CD14-positive monocyte (primary cell): ENCODE data around the gene PLD1. TPM values are rescaled to one million over a fixed set of nuclear protein-coding genes. Genes with fewer than 3 reads are reported as not detected.
A peak's percentile ranks its signal among the peaks of the same experiment; 100 is the strongest.

Source experiments
- DNase-seq, 3 donors: peaks; one replicate each; pipeline ENCODE4 v3.0.0-alpha.2; 2011 to 2022
- H2AFZ ChIP-seq: 2 replicates; pipeline ENCODE4 v1.6.0; 2012; ENCODE audit warnings: mild to moderate bottlenecking, low read depth, low read length, inconsistent platforms; ENCODE audit not compliant: insufficient read depth, poor library complexity, severe bottlenecking
- H3K27ac ChIP-seq, 2 donors: 1 replicate in 1 of 2; 2 replicates in 1 of 2; pipeline ENCODE4 v1.5.1; 2012 to 2013; ENCODE audit warnings: low read length in 2 of 2, control low read depth in 1 of 2, inconsistent platforms in 1 of 2, low read depth in 1 of 2, mild to moderate bottlenecking in 1 of 2
- H3K27me3 ChIP-seq, 2 donors: one replicate each; pipeline versions ENCODE4 v1.6.0 to v1.6.1; 2011 to 2013; ENCODE audit warnings: low read length in 2 of 2; ENCODE audit not compliant: control insufficient read depth in 2 of 2, insufficient read depth in 2 of 2
- H3K36me3 ChIP-seq, 2 donors: replicated peaks in 1 of 2; 1 replicate in 1 of 2; 2 replicates in 1 of 2; pipeline versions ENCODE4 v1.5.1 to v1.6.1; 2012 to 2013; ENCODE audit warnings: low read length in 2 of 2, control low read depth in 1 of 2, inconsistent platforms in 1 of 2, mild to moderate bottlenecking in 1 of 2; ENCODE audit not compliant: insufficient read depth in 2 of 2, control insufficient read depth in 1 of 2
- H3K4me1 ChIP-seq, 2 donors: 1 replicate in 1 of 2; 2 replicates in 1 of 2; pipeline versions ENCODE4 v1.5.1 to v1.6.1; 2012 to 2013; ENCODE audit warnings: low read length in 2 of 2, control low read depth in 1 of 2, inconsistent platforms in 1 of 2, mild to moderate bottlenecking in 1 of 2, moderate library complexity in 1 of 2; ENCODE audit not compliant: insufficient read depth in 2 of 2, control insufficient read depth in 1 of 2
- H3K4me2 ChIP-seq: replicated peaks from 2 replicates; pipeline ENCODE3; 2012; ENCODE audit warnings: low read length, moderate library complexity, mild to moderate bottlenecking; ENCODE audit not compliant: poor library complexity, severe bottlenecking; ENCODE audit errors: extremely low read depth
- H3K4me3 ChIP-seq, 3 experiments: fragments of 200-600 bp in 1 of 3; sonication (generic) in 1 of 3; replicated peaks in 1 of 3; 1 replicate in 2 of 3; 2 replicates in 1 of 3; pipeline ENCODE4 v1.5.1; 2011 to 2013; ENCODE audit warnings: low read length in 3 of 3, mild to moderate bottlenecking in 3 of 3, control low read depth in 2 of 3, low read depth in 2 of 3, inconsistent platforms in 1 of 3, moderate library complexity in 1 of 3
- H3K79me2 ChIP-seq: 2 replicates; pipeline ENCODE4 v1.6.0; 2012; ENCODE audit warnings: mild to moderate bottlenecking, control low read depth, inconsistent platforms, low read length, moderate library complexity; ENCODE audit not compliant: insufficient read depth
- H3K9ac ChIP-seq: 2 replicates; pipeline ENCODE4 v1.6.0; 2017; ENCODE audit warnings: low read length, mild to moderate bottlenecking; ENCODE audit not compliant: insufficient read depth, poor library complexity, severe bottlenecking
- H3K9me3 ChIP-seq, 2 donors: replicated peaks in 1 of 2; 1 replicate in 1 of 2; 2 replicates in 1 of 2; pipeline versions ENCODE4 v1.5.1 to v1.6.1; 2012 to 2013; ENCODE audit warnings: low read length in 2 of 2, control low read depth in 1 of 2; ENCODE audit not compliant: control insufficient read depth in 1 of 2, insufficient read depth in 1 of 2
- H4K20me1 ChIP-seq: 2 replicates; pipeline ENCODE4 v1.6.0; 2012; ENCODE audit warnings: mild to moderate bottlenecking, low read length, control low read depth, moderate library complexity; ENCODE audit not compliant: insufficient read depth
- H3K27ac Mint-ChIP-seq, 7 donors: one replicate each; pipeline ENCODE4 v1.8.0; 2020; ENCODE audit warnings: mild to moderate bottlenecking in 7 of 7, mixed read lengths in 7 of 7, moderate library complexity in 6 of 7, inconsistent platforms in 2 of 7
- H3K27me3 Mint-ChIP-seq, 3 donors: one replicate each; pipeline ENCODE4 v1.8.0; 2021 to 2022; ENCODE audit warnings: low read depth in 3 of 3, mild to moderate bottlenecking in 3 of 3, mixed read lengths in 3 of 3, moderate library complexity in 3 of 3, inconsistent platforms in 1 of 3
- H3K36me3 Mint-ChIP-seq, 2 donors: one replicate each; pipeline ENCODE4 v1.8.0; 2020; ENCODE audit warnings: mixed read lengths in 2 of 2, inconsistent platforms in 1 of 2, mild to moderate bottlenecking in 1 of 2
- H3K4me1 Mint-ChIP-seq: one replicate; pipeline ENCODE4 v1.8.0; 2020; ENCODE audit warnings: mild to moderate bottlenecking, mixed read lengths
- H3K4me3 Mint-ChIP-seq, 2 donors: one replicate each; pipeline ENCODE4 v1.8.0; 2020; ENCODE audit warnings: mild to moderate bottlenecking in 2 of 2, mixed read lengths in 2 of 2, moderate library complexity in 1 of 2
- H3K9me3 Mint-ChIP-seq, 7 donors: one replicate each; pipeline ENCODE4 v1.8.0; 2020 to 2022; ENCODE audit warnings: mixed read lengths in 7 of 7, mild to moderate bottlenecking in 6 of 7, moderate library complexity in 6 of 7, inconsistent platforms in 2 of 7
- WGBS: methylation state at CpG from one replicate; pipeline ENCODE4 v1.1.5; 2013; ENCODE audit warnings: missing lambda C conversion rate; ENCODE audit not compliant: insufficient coverage; 5-methylcytosine and 5-hydroxymethylcytosine counted together
- intact Hi-C, 2 donors: fragments of 100-400 bp; cut with micrococcal nuclease; formaldehyde crosslinking; loops; one replicate each; pipeline versions ENCODE4 v1.15.0 to v1.15.1; 2023
- polyA plus RNA-seq, 3 donors: library from polyadenylated mRNA; depleted of rRNA in 1 of 3; unstranded in 2 of 3; stranded (reverse) in 1 of 3; fragments of 300-500 nt in 2 of 3; fragments of >200 nt in 1 of 3; fragmentation: Illumina TruSeq in 2 of 3; gene quantifications; 1 replicate in 2 of 3; 2 replicates in 1 of 3; pipeline ENCODE4 v1.2.3, GENCODE V29; 2012 to 2021
- TF ChIP-seq, protein P1 (sequence below): fragments of 200-600 bp; IDR thresholded peaks from one replicate; pipeline ENCODE4 v1.8.0; 2022; ENCODE audit warnings: antibody characterized with exemption, mild to moderate bottlenecking

The PLD1 gene
- polyA plus RNA-seq, 3 donors = 5.1 to 7.9 (median 5.8) TPM

DNA sequence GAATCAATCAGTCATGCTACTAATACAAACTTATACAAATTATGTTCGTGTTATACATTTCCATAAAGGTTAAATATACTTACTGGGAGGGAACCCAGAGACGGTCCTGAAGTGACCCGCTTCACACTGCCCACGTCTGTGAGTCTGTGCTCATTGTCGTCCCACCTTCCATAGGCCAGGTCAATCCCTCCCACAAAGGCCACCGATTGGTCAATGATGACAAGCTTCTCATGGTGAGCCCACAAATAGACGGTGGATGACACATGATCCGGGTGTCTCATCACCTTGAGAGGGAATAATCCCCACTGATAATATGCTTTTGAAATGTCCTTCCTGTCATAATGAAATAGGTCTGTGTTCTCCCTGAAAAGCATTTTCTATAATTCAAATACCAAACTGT is 121.7 kb downstream of the PLD1 start:
- H3K27ac ChIP-seq = no peak overlapping the region
- H3K36me3 ChIP-seq = peaks cover 36 to 77% of the 10 kb centered on the region in 2 donors
- Mint-ChIP-seq H3K9me3 (no peaks in the 10 kb centered on the region), H3K27me3 (no peaks in the 10 kb centered on the region), H3K4me1 (peaks cover 22% of the 10 kb centered on the region), H3K4me3 (no peak overlapping the region), H3K36me3 (peaks cover 49 to 69% of the 10 kb centered on the region in 2 donors), H3K27ac (peak overlapping the region in 1 of 7 donors; percentile 69)
- H3K4me1 ChIP-seq = peaks cover 10 to 22% of the 10 kb centered on the region in 2 donors
- no peaks in the 10 kb centered on the region for H3K9me3 ChIP-seq
- H3K27me3 ChIP-seq = no peaks in the 10 kb centered on the region
- H3K4me3 ChIP-seq = no peak overlapping the region
- TF ChIP-seq, protein P1, sequence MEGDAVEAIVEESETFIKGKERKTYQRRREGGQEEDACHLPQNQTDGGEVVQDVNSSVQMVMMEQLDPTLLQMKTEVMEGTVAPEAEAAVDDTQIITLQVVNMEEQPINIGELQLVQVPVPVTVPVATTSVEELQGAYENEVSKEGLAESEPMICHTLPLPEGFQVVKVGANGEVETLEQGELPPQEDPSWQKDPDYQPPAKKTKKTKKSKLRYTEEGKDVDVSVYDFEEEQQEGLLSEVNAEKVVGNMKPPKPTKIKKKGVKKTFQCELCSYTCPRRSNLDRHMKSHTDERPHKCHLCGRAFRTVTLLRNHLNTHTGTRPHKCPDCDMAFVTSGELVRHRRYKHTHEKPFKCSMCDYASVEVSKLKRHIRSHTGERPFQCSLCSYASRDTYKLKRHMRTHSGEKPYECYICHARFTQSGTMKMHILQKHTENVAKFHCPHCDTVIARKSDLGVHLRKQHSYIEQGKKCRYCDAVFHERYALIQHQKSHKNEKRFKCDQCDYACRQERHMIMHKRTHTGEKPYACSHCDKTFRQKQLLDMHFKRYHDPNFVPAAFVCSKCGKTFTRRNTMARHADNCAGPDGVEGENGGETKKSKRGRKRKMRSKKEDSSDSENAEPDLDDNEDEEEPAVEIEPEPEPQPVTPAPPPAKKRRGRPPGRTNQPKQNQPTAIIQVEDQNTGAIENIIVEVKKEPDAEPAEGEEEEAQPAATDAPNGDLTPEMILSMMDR = no peak
- H2AFZ ChIP-seq = no peak overlapping the region
- DNase-seq = no peak
- WGBS = 100% methylated on average over 5 of the region's 8 CpGs
- H4K20me1 ChIP-seq = no peaks in the 10 kb centered on the region
- no peak overlapping the region for H3K4me2 ChIP-seq
- H3K9ac ChIP-seq = no peak overlapping the region
- intact Hi-C loops = no loop called here
- no peaks in the 10 kb centered on the region for H3K79me2 ChIP-seq

DNA sequence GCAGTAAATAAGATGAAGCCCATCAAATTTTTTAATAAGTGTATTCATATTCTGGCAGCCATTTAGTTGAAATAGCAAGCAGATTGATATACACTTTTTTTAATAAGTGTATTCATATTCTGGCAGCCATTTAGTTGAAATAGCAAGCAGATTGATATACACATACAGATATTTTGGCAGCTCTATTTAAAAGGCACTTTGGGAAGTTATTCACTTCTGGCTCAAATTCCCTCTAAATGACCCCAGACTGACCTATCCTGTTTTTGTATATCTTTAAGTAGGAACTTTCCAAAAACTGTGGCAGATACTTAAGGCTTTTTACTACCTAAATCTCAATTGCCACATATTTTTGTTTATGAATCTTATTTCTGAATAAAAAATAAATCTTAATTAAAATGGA is 122.3 kb downstream of the PLD1 start:
- Histone ChIP-seq H3K9me3 (no peaks in the 10 kb centered on the region), H3K79me2 (no peaks in the 10 kb centered on the region), H3K4me2 (no peak overlapping the region), H3K4me3 (no peak overlapping the region), H3K27ac (no peak overlapping the region), H2AFZ (no peak overlapping the region), H4K20me1 (no peaks in the 10 kb centered on the region), H3K36me3 (peaks cover 35 to 76% of the 10 kb centered on the region in 2 donors), H3K9ac (no peak overlapping the region), H3K4me1 (peaks cover 10 to 22% of the 10 kb centered on the region in 2 donors), H3K27me3 (no peaks in the 10 kb centered on the region)
- no peak overlapping the region for H3K4me3 Mint-ChIP-seq
- H3K9me3 Mint-ChIP-seq = no peaks in the 10 kb centered on the region
- intact Hi-C loops = no loop called here
- no peak for DNase-seq
- TF ChIP-seq, protein P1 = no peak
- no peak overlapping the region for H3K27ac Mint-ChIP-seq
- no peaks in the 10 kb centered on the region for H3K27me3 Mint-ChIP-seq
- peaks cover 22% of the 10 kb centered on the region for H3K4me1 Mint-ChIP-seq
- H3K36me3 Mint-ChIP-seq = peaks cover 51 to 70% of the 10 kb centered on the region in 2 donors
